Spleen (tissue), 3 donors: ENCODE measurements around the gene CLEC16A.

Experiments
- POLR2A ChIP-seq, 3 donors: fragments of 450-650 bp; IDR thresholded peaks; one replicate each; pipeline ENCODE4 v1.5.1; 2017; ENCODE audit warnings: antibody characterized with exemption in 3 of 3, mild to moderate bottlenecking in 1 of 3
- POLR2AphosphoS5 ChIP-seq, 3 donors: sonication (generic); formaldehyde crosslinking; IDR thresholded peaks; one replicate each; pipeline ENCODE4 v1.5.1; 2017; ENCODE audit warnings: antibody characterized with exemption in 3 of 3

- TF ChIP-seq POLR2AphosphoS5 (IDR thresholded peaks at IDR 0.05), result no peak
- TF ChIP-seq POLR2A (IDR thresholded peaks at IDR 0.05), result no peak
Observed at GRCh38 chr16:10911267-10911666, 33.1 kb upstream of the CLEC16A start.
